Pulmonary artery endothelial cell (primary cell): ENCODE results near the gene PTPRH. TPM values are rescaled to one million over a fixed set of nuclear protein-coding genes. Genes with fewer than 3 reads are reported as not detected.
"Not testable (repeated sequence)": the region's sequence is repeated elsewhere in the genome, so short reads cannot be mapped to it uniquely, and the experiment has no call there.

Experiments
- DNase-seq: peaks from one replicate; pipeline ENCODE4 v3.0.0-alpha.2; 2011; ENCODE audit warnings: low read depth, low spot score
- total RNA-seq: library from RNA; depleted of rRNA; stranded (reverse); fragments of >200 nt; gene quantifications from 2 replicates; pipeline ENCODE4 v1.2.3, GENCODE V29; 2014

Gene PTPRH
- total RNA-seq, 1 donor from 2014 or later = 0.46 TPM

DNA sequence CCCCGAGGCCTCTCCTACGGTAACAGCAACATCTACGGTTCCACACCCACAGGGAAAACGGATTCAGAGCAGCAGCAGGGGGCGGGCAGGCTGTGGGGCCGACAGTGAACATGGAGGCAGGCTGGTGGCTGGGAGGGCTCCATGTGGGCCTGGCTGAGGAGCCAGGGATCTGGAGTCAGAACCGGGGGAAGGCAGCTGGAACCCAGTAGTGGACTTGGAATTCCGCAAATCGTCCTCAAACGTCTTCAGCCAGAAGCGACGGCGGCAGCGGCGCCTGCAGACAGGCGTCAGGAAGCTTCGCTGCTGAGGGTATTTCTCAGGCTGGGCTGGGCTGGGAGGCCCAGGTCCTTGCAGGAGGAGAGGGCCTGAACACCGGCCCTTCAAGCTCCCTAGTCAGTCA is 17.5 kb upstream of the PTPRH start:
- no peak for DNase-seq

DNA sequence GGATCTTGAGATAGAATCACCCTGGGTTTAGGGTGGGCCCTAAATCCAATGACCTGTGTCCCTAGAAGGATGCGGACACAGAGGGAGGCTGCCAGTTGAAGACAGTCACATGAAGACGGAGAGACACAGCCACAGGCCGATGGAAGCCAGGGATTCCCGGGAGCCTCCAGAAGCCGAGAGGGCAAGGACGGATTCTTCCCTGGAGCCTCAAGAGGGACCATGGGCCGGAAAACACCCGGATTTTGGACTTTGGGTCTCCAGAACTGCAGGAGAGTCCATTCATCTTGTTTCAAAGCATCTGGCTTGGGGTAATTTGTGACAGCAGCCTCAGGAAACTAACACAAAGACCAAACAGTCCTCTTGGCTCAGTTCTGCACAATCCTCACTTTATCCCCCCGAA is 17.0 kb upstream of the PTPRH start:
- DNase-seq = no peak

DNA sequence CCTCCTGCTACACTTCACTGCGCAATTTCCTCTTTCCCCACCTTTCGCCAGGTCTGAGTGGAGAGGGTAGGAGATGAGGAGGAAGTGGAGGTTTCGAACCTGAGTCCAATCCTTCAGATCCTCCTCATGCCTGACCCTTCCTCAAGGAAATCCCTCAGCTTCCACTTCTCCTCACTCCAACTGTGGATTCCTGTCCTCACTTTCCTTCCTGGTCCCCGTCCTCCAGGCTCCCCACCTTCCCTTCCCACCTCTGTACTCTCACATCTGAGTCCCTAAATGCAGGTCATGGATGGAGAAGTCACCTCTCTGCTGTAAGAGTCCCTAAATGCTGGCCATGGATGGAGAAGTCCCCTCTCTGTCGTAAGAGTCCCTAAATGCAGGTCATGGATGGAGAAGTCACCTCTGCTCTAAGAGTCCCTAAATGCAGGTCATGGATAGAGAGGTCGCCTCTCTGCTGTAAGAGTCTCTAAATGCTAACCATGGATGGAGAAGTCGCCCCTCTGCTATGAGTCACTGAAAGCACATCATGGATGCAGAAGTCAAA is 16.2 kb upstream of the PTPRH start:
- DNase-seq = no peak

DNA sequence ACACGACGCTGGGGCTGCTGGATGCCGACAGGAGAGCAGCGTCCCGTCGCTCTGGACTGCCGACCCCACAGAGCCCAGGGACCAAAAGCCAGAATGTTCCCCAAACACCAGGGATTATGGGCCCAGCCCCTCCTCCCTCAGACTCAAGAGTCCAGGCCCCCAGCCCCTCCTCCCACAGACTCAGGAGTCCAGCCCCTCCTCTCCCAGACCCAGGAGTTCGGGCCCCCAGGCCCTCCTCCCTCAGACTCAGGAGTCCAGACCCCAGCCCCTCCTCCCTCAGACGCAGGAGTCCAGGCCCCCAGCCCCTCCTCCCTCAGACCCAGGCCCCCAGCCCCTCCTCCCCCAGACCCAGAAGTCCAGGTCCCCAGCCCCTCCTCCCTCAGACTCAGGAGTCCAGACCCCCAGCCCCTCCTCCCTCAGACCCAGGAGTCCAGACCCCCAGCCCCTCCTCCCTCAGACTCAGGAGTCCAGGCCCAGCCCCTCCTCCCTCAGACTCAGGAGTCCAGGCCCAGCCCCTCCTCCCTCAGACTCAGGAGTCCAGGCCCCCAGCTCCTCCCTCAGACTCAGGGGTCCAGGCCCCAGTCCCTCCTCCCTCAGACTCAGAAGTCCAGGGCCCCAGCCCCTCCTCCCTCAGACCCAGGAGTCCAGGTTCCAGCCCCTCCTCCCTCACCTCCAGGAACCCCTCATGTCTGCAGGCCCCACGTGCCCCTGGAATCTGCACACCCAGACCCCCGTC is 15.5 kb upstream of the PTPRH start:
- not testable (repeated sequence) for DNase-seq

DNA sequence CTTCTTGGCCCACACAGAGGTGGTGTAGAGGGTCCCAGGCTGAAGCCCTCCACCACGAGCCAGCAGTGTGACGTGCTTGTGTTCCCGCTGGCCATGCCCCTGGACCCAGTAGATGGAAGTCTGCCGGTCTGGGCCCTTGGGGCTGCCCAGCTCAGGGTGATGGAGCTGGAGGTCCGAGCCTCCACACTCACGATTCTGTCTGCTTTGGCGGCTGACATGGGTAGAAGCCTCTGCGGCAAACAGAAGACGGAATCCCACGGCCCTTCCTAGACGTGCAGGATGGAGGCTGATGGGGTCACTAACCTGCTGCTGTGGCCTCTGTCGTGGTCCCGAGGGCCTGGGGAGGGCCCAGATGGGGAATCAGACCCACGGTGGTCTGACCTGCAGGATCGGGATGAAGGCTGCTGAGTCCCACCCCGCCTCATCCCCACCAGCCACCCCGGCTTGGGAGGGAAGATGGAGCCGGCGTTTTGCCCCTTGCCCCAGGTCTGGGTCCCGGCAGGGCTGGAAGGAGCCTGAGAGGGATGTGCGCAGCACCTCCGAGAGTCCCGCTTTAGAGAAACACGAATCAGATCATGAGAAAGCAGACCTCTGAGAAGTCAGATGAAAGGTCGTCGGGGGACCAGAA is 14.9 kb upstream of the PTPRH start:
- DNase-seq = no peak

DNA sequence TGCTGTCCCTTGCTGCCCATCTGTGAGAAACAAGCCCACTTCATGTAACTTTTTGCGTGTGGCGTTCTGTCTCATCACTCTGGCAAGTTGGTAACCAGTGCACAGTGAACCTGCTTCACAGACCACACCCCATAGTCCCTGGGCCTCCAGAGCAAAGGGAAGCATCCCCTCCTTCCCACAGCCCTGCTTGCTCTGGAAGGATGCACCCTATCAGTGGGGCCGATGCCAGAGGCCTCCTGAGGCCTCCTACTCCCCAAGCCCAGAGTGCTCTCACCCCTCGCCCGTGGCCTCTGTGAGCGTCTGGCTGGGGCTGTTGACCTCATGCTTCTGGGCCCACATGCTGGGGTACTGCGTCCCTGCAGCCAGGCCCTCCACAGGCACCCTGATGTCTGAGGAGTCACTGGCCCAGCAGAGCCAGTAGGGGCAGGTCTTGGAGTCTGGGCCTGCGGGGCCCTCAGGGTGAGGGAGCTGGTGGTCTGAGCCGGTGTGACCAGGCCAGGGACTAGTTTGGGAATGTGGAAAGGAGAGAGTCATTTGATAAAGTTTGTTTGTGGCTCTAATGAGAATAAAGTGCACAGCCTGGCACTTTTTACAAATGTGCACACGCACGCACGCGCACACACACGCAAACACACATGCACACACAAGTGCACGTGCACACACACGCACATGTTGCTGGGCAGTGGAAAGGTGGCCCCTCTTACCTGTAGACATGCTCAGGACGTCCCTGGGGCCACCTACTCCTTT is 14.2 kb upstream of the PTPRH start:
- DNase-seq = no peak

DNA sequence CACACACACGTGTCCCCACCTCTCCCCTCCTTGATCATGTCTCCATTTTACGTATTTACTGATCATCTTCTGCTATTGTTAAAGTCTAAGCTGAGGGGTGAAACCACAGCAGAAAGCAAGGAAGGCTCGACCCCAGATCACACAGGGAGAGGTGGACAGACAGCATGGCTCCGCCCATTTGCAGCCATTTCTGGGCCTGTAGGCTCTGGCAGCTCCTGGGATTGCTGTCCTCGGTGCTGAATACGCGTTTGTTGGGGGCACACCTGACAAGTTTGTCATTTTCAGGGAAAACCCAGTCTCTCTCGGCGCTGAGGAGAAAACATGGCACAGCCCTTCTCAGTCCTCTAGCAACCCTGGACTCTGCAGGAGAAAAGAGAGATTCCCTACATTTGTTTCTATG is 11.2 kb upstream of the PTPRH start:
- DNase-seq = no peak

DNA sequence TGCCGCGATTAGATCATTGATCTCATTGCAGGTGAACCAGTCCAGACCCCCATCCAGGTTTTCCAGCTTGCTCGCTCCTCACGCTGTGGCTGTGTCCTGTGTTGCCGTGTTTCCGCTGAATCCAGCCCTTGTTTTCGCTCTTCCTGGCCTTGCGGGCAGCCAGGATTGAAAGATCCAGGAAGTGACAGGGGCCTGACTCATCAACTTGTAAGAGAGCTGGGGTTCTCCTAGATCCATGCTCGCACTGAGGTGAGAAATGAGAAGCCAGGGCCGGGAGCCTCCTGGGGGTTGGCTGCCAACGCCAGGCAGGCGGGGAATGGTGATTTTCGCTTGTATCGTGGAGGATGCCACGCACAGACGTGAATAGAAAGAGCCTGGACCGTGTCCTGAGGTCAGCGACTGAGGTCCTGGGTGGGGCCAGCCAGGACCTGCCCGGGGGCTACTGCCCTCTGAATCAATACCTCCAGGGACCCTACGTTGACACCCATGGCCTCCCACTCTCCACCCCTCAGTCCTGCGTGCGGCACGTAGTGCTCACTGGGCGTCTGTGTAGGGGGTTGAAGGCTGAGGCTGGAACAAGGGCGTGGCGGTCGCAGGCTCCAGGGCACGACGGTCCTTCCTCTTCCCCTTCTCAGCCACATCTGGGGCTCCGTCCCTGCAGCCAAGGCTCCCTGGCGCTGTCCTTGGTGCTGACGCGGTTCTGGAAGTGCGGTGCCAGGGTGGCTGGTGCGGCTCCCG is 7.3 kb upstream of the PTPRH start:
- peak; percentile 97 for DNase-seq

DNA sequence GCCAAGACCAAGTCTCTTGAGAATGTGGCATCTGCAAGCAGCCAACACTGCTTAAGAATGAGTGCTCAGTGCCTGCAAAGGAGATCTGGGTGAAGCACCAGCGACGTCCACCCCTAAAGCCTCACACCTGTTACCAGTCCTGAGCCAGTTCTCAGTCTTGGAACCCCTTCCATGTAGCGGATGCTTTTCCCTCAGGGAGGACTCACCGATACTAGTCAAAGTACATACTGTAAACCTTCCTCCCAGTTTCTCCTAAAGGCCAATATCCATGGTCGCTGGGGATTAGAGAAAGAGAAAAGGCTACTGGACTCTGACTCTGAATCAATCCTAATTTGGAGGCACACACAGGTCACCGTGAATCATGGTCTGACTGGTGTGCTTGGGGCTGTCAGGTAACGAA is 4.2 kb upstream of the PTPRH start:
- no peak for DNase-seq

DNA sequence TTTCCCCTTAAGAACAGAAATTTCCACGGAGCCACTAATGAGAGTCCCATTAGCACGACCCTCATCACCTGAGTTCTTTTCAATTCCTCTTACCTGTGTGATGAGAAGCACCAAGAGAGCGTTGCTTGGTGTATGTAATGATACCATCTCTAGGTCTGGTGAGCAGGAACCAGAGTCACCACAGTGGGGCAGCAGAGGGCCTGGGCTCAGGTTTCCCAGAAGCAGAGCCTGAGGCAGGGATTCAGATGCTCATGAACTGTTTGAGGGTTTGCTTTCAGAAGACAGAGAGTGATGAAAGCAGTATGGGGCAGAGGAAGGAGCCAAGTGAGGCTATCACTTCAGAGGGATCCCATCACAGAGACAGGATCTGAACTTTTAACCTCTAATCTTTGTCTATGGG is 3.1 kb upstream of the PTPRH start:
- DNase-seq = no peak

DNA sequence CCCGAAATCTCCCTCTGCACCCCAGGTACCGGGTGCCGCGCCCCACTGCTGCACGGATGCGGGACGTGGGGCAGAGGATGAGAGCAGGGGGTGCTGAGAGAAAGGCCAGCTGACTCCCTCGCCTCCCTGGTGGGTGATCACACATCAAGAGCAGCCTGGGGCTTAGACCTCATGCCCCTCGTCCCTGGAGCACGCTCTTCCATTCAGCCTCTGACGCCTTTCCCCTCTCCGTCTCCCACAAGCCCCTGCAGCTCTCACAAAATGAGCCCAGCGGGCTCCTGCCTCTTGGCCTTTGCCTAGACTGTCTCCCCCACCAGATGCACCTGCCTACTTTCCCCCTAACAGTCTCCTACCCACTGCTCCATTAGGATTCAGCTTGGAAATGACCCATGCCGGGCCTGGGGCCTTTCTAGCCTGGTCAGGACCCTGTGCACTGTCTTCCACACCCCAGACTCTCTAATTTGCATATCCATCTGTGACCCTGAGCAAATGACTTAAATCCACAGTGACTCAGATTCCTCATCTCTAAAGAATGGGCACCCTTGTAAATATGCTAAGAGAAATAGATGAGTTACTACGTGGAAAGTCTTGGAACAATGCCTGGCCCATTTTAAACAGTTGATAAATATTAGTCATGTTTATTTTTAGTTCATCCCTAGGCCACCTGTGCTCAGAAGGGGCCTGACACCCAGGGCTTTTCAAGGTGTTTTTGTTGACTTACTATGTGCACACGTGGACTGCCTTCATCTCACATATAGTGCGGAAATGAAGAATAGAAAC is 582 bp upstream of the PTPRH start:
- peak; percentile 30 for DNase-seq

DNA sequence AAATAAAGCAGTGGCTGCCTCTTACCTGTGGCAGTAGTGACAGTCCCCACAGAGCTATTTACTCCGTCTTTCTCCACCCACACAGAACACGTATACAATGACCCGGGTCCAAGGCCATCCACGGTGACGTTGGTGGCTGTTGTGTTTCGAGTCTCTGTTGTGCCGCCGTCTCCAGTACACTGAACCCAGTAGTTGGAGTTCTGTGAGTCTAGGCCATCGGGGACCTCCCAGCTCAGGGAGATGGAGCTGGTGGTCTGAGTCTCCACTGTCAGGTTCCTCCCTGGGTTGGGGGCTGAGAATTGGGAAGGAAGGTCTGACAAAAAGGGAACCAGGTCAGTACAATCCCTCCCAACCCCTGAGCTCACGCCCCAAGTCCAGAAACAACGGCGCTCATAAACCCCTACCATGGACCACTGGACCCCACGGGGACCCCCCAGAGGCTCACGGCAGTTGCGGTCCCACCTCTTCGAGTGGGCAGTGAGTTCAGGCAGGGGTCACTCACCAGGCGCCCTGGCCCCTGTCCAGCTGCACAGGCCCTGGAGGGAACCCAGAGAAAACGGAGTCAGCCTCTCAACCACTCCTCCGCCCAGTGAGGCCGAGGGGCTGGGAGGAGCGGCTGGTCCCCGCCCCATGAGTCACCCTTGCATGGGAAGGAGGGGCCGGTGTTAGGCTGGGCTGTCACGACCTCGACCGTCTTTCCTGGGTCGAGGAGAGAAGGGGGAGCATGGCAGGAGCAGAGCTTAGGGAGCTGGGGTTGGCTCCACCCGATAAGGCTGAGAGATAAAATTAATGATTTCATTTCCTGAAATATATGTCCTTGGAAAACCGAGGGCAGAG is 2.4 kb downstream of the PTPRH start:
- DNase-seq = no peak

DNA sequence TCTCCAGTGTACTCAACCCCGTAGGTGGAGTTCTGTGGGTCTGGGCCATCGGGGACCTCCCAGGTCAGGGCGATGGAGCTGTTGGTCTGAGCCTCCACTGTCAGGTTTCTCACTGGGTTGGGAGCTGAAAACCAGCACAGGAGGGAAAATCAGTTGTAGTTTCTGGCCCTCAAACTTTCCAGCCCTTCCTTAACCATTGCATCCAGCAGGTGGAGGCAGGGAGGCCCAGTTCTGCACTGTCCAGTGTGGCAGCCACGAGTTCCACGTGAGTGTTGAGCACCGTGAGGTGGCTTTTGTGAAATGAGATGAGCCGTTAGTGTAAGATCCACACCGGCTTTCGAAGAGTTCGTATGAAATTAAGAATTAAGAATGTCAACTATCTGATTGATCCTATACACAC is 7.1 kb downstream of the PTPRH start:
- DNase-seq = not testable (repeated sequence)

DNA sequence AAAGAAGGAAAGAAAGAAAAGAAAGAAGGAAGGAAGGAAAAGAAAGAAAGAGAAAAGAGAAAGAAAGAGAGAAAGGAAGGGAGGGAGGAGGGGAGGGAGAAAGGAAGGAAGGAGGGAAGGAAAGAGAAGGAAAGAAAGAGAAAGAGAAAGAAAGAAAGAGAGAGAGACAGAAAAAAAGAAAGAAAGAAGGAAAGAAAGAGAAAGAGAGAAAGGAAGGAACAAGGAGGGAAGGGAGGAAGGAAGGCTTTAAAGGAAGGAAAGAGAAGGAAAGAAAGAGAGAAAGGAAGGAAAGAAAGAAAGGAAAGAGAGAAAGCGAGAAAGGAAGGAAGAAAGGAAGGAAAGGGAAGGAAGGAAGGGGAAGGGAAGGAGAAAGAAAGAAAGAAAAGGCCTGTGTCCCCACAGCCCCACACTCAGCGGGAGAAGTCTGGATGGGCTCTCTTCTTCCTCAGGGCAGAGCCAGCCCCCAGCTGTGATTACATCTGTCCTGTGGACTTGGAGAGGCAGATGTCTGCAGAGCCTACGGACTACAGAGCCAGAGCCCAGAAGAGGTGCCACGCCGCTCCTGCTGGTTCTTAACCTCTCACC is 9.6 kb downstream of the PTPRH start:
- DNase-seq = no peak

DNA sequence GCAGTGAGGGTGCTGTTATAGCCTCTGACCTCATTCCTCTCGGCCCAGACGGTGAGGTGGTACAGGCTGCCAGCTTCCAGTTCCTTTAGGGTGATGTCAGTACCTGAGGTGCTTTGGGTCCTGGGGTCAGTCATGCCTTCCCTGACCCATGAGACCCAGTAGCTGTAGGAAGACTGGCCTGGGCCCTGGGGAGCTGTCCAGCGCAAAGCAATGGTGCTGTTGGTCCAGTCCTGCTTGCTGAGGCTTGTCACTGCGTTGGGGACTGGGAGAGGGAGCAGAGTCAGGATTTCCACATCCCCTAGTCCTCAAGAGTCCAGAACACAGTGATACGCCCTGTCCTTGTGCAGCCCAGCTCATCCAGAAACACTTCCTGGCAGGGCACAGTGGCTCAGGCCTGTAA is 10.7 kb downstream of the PTPRH start:
- DNase-seq = no peak

DNA sequence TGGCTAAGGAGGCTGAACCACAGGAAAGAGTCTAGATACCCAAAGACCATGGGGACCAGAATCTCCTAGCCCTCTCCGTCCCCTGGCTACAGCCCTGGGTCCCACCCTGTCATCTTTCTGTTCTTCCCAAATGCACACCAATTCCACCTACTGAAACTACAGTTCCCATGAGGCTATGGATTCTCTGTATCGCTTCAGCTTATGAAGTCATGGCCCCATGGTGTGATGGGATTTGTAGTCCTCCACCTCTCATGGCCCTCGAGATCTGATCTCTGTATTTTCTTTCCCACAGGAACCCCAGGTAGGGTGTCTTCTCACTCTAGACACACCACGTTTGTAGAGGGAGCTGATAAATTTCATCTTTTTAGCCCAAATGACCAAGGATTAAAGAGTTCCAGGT is 11.8 kb downstream of the PTPRH start:
- no peak for DNase-seq

DNA sequence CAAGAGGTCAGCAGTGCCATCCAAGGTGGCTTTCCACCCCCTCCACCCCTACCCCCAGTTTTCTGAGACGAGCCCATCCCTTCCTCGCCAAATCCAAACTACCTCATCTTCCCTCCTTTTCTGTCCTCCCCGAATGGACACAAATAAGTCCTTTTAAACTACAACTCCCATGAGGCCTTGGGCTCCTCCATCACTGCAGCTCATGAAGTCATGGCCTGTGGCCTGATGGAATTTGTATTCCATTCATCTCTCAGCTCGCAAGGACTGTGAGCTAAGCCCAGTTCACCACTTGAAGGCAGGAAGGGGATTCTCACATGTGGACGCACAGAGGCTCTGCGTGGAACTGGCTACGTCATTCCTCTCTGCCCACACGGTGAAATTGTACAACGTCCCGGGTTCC is 12.5 kb downstream of the PTPRH start:
- DNase-seq = no peak

DNA sequence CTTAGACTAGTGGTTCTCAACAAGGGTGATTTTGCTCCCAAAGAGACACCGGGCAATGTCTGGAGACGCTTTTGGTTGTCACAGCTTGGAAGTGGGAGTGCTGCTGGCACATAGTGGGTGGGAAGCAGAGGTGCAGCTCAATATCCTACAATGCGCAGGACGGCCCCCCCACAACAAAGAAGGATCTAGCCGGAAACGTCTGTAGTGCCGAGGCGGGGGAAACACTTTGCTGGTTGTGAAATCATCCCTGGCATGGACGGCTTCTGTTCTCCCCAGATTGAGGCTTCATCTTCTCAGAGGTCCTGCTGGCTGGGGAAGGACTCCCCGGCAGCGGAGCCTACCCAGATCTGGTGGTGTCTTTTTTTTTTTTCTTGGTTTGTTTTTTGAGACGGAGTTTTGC is 15.8 kb downstream of the PTPRH start:
- no peak for DNase-seq

DNA sequence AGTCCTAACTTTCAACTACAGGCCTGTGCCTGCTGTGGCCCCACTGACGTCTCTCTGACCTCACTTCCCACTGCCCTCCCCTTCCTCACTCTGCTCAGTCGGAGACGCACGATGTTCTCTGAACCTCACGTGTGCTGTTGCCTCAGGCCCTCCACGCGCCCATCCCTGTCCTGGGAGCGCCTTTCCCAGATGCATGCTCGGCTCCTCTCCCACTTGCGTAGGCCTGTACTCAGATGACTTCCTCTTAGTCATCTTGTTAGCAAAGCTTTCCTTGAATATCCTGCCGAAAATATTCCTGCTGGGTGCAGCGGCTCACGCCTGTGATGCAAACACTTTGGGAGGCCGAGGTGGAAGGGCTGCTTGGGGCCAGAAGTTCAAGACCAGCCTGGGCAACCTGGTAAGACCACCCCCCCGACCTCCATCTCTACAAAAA is 19.9 kb downstream of the PTPRH start:
- DNase-seq = peak; percentile 87

DNA sequence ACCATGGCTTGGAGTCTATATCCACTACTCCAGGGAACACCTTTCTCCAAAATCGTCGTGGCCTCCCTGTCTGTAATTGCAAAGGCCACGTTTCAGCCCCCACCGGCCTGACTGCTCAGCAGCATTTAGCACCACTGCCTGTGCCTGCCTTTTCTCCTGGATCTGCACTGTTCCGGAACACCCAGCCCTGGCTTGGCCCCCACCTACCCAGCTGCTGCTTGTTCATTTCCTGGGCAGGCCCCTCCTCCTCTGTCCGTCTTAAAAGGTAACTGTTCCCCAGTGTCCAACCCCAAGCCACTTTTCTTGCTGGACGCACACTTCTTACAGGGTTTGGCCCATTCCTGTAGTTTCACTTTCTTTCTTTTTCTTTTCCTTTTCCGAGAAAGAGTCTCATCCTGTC is 20.7 kb downstream of the PTPRH start:
- no peak for DNase-seq
